Measurements from ENCODE around the gene SHROOM2.

GRCh38 chrX:9952300-9952699, 166.1 kb downstream of the SHROOM2 start:
- TF ChIP-seq POLR2AphosphoS5 (IDR thresholded peaks at IDR 0.05; ENCODE audit: low read depth, low read length) (no peak), CTCF (IDR thresholded peaks at IDR 0.05 in 2 of 3, conservative IDR thresholded peaks at IDR 0.05 in 1 of 3; ENCODE audit: borderline replicate concordance in 1 of 3, insufficient read depth in 1 of 3, low read depth in 2 of 3, low read length in 2 of 3) (no peak), POLR2A (IDR thresholded peaks at IDR 0.05; ENCODE audit: borderline replicate concordance, extremely low read depth, insufficient read depth, insufficient read length) (no peak), RAD21 (IDR thresholded peaks at IDR 0.05; ENCODE audit: low read depth) (no peak), REST (IDR thresholded peaks at IDR 0.05; ENCODE audit: low read depth) (no peak), ATF3 (IDR thresholded peaks at IDR 0.05) (no peak), EZH2phosphoT487 (IDR thresholded peaks at IDR 0.05; ENCODE audit: borderline replicate concordance) (no peak), EZH2 (IDR thresholded peaks at IDR 0.05) (no peak), ELF1 (IDR thresholded peaks at IDR 0.05; ENCODE audit: borderline replicate concordance, low read depth) (no peak), CBX3 (IDR thresholded peaks at IDR 0.05; ENCODE audit: low read depth) (no peak), TCF7L2 (IDR thresholded peaks at IDR 0.05; ENCODE audit: borderline replicate concordance, extremely low read depth, insufficient read depth, insufficient read length) (no peak)

Measured in HCT116 (cell line).